Activated naive CD4-positive, alpha-beta T cell treated with anti-CD3 and anti-CD28 coated beads for 36 hours (primary cell): ENCODE results near the gene OR6B3. TPM values are rescaled to one million over a fixed set of nuclear protein-coding genes. Genes with fewer than 3 reads are reported as not detected.
A peak's percentile ranks its signal among the peaks of the same experiment; 100 is the strongest.

Experiments
- CTCF ChIA-PET: fragments of 350-600 bp; sonication (Branson Sonifier 250); formaldehyde crosslinking; loops from one replicate; lab custom pipeline; 2021; ENCODE audit warnings: antibody characterized with exemption; lab: Charles Lee
- DNase-seq: peaks from one replicate; pipeline ENCODE4 v3.0.0-alpha.2; 2020
- H3K27ac Mint-ChIP-seq: one replicate; pipeline ENCODE4 v1.8.0; 2021; ENCODE audit warnings: mild to moderate bottlenecking, mixed read lengths
- H3K27me3 Mint-ChIP-seq: one replicate; pipeline ENCODE4 v1.8.0; 2021; ENCODE audit warnings: low read depth, mixed read lengths
- H3K36me3 Mint-ChIP-seq: one replicate; pipeline ENCODE4 v1.8.0; 2021; ENCODE audit warnings: low read depth, mixed read lengths
- H3K4me1 Mint-ChIP-seq: one replicate; pipeline ENCODE4 v1.8.0; 2021; ENCODE audit warnings: low read depth, mixed read lengths
- H3K4me3 Mint-ChIP-seq: one replicate; pipeline ENCODE4 v1.8.0; 2021; ENCODE audit warnings: mild to moderate bottlenecking, moderate library complexity, mixed read lengths
- H3K9me3 Mint-ChIP-seq: one replicate; pipeline ENCODE4 v1.8.0; 2021; ENCODE audit warnings: mixed read lengths
- intact Hi-C: fragments of 100-400 bp; cut with micrococcal nuclease; formaldehyde crosslinking; loops from one replicate; pipeline ENCODE4 v1.15.1; 2023
- total RNA-seq, 2 experiments: library from RNA; stranded (reverse); gene quantifications; one replicate each; pipeline ENCODE4 v1.2.3, GENCODE V29; 2021

Gene OR6B3
- total RNA-seq, 2 experiments from 2014 or later = not detected

GRCh38 chr2:240041363-240041762 is 12.0 kb downstream of the OR6B3 start:
- intact Hi-C loops = no loop called here
- Mint-ChIP-seq H3K36me3 (no peaks in the 10 kb centered on the region), H3K27me3 (peaks cover 27% of the 10 kb centered on the region), H3K27ac (no peak overlapping the region), H3K4me3 (no peak overlapping the region), H3K4me1 (no peaks in the 10 kb centered on the region), H3K9me3 (no peaks in the 10 kb centered on the region)
- CTCF ChIA-PET = no interaction called here
- DNase-seq = no peak

- no peaks in the 10 kb centered on the region for H3K4me1 Mint-ChIP-seq
- peaks cover 31% of the 10 kb centered on the region for H3K27me3 Mint-ChIP-seq
- no peak overlapping the region for H3K27ac Mint-ChIP-seq
- CTCF ChIA-PET = no interaction called here
- H3K36me3 Mint-ChIP-seq = no peaks in the 10 kb centered on the region
- intact Hi-C loops = no loop called here
- DNase-seq = no peak
- no peaks in the 10 kb centered on the region for H3K9me3 Mint-ChIP-seq
- no peak overlapping the region for H3K4me3 Mint-ChIP-seq
These were observed 16.0 kb downstream of the OR6B3 start for GRCh38 chr2:240037358-240037757.

- intact Hi-C loops = no loop called here
These were observed 20.0 kb downstream of the OR6B3 start for GRCh38 chr2:240033330-240033678.

GRCh38 chr2:240032406-240033329 is 20.7 kb downstream of the OR6B3 start:
- Mint-ChIP-seq H3K36me3 (no peaks in the 10 kb centered on the region), H3K27me3 (peaks cover 35% of the 10 kb centered on the region), H3K4me3 (no peak overlapping the region), H3K27ac (no peak overlapping the region), H3K9me3 (no peaks in the 10 kb centered on the region), H3K4me1 (no peaks in the 10 kb centered on the region)
- DNase-seq = no peak
- CTCF ChIA-PET = interaction anchor here (2.0 kb wide), 1 partner anchor 11 kb away, joined by 6 read pairs; no protein-coding TSS in a partner anchor
- intact Hi-C loops = no loop called here

More at GRCh38 chr2:240033330-240033678, 20.0 kb downstream of the OR6B3 start:
- no peak for DNase-seq
- CTCF ChIA-PET = no interaction called here
- Mint-ChIP-seq H3K4me1 (no peaks in the 10 kb centered on the region), H3K4me3 (no peak overlapping the region), H3K27me3 (peaks cover 35% of the 10 kb centered on the region), H3K36me3 (no peaks in the 10 kb centered on the region), H3K27ac (no peak overlapping the region), H3K9me3 (no peaks in the 10 kb centered on the region)

- Mint-ChIP-seq H3K4me1 (peaks cover 2% of the 10 kb centered on the region), H3K36me3 (no peaks in the 10 kb centered on the region), H3K27me3 (peaks cover 24% of the 10 kb centered on the region), H3K4me3 (no peak within 1 kb of the TSS), H3K27ac (no peak within 1 kb of the TSS), H3K9me3 (no peaks in the 10 kb centered on the region)
- intact Hi-C loops = no loop called here
- CTCF ChIA-PET = interaction anchor here (2.0 kb wide), 1 partner anchor 9 kb away, joined by 6 read pairs; no protein-coding TSS in a partner anchor
- DNase-seq = no peak
These were observed 22.8 kb downstream of the OR6B3 start, which contains the start of gene OR6B2 for GRCh38 chr2:240030379-240031094. OR6B2 (minus strand) TSS chr2:240030429; CDS start chr2:240030429, 0 bp downstream.

- CTCF ChIA-PET = interaction anchor here (1.1 kb wide), 1 partner anchor 117 kb away, joined by 3 read pairs; no protein-coding TSS in a partner anchor
- Mint-ChIP-seq H3K4me1 (peaks cover 23% of the 10 kb centered on the region), H3K27me3 (no peaks in the 10 kb centered on the region), H3K36me3 (peaks cover 11% of the 10 kb centered on the region), H3K27ac (peak overlapping the region; percentile 84), H3K4me3 (peak overlapping the region; percentile 92), H3K9me3 (no peaks in the 10 kb centered on the region)
- intact Hi-C loops = loop anchor here (1.0 to 10.0 kb wide), 4 partner anchors 112 to 760 kb away; partner anchors contain the start of genes COPS9 and HDAC4
- DNase-seq = peak; percentile 10
These were observed 28.6 kb downstream of the OR6B3 start for GRCh38 chr2:240024766-240025165.

GRCh38 chr2:240023792-240024191 is 29.5 kb downstream of the OR6B3 start:
- intact Hi-C loops = loop anchor here (2.0 to 10.0 kb wide), 3 partner anchors 113 to 759 kb away; partner anchors contain the start of gene COPS9
- Mint-ChIP-seq H3K4me3 (peak overlapping the region; percentile 92), H3K27me3 (no peaks in the 10 kb centered on the region), H3K36me3 (peaks cover 15% of the 10 kb centered on the region), H3K9me3 (no peaks in the 10 kb centered on the region), H3K27ac (no peak overlapping the region), H3K4me1 (peaks cover 23% of the 10 kb centered on the region)
- CTCF ChIA-PET = no interaction called here
- DNase-seq = no peak

GRCh38 chr2:240021488-240022104 is 31.7 kb downstream of the OR6B3 start:
- intact Hi-C loops = loop anchor here (2.0 to 10.0 kb wide), 3 partner anchors 87 to 757 kb away; no protein-coding TSS in a partner anchor
- Mint-ChIP-seq H3K27ac (no peak overlapping the region), H3K9me3 (no peaks in the 10 kb centered on the region), H3K27me3 (no peaks in the 10 kb centered on the region), H3K4me3 (no peak overlapping the region), H3K36me3 (peaks cover 31% of the 10 kb centered on the region), H3K4me1 (peaks cover 23% of the 10 kb centered on the region)
- DNase-seq = peak; percentile 79
- CTCF ChIA-PET = interaction anchor here (0.6 to 2.1 kb wide), 9 partner anchors 9 to 122 kb away, joined by 3 to 9 read pairs (median 5); no protein-coding TSS in a partner anchor

- H3K9me3 Mint-ChIP-seq = no peaks in the 10 kb centered on the region
- no peaks in the 10 kb centered on the region for H3K27me3 Mint-ChIP-seq
- H3K36me3 Mint-ChIP-seq = peaks cover 44% of the 10 kb centered on the region
- DNase-seq = no peak
- CTCF ChIA-PET = interaction anchor here (0.6 kb wide), 1 partner anchor 31 kb away, joined by 3 read pairs; no protein-coding TSS in a partner anchor
- intact Hi-C loops = no loop called here
- no peak overlapping the region for H3K4me3 Mint-ChIP-seq
- peaks cover 10% of the 10 kb centered on the region for H3K4me1 Mint-ChIP-seq
- H3K27ac Mint-ChIP-seq = no peak overlapping the region
These were observed 35.1 kb downstream of the OR6B3 start for GRCh38 chr2:240018071-240018750.

GRCh38 chr2:240014327-240014726 is 39.0 kb downstream of the OR6B3 start:
- H3K4me3 Mint-ChIP-seq = no peak overlapping the region
- CTCF ChIA-PET = no interaction called here
- no peak overlapping the region for H3K27ac Mint-ChIP-seq
- intact Hi-C loops = no loop called here
- H3K27me3 Mint-ChIP-seq = no peaks in the 10 kb centered on the region
- H3K36me3 Mint-ChIP-seq = peaks cover 46% of the 10 kb centered on the region
- no peak for DNase-seq
- H3K4me1 Mint-ChIP-seq = no peaks in the 10 kb centered on the region
- no peaks in the 10 kb centered on the region for H3K9me3 Mint-ChIP-seq

GRCh38 chr2:240013343-240013742 is 40.0 kb downstream of the OR6B3 start:
- Mint-ChIP-seq H3K4me1 (no peaks in the 10 kb centered on the region), H3K9me3 (no peaks in the 10 kb centered on the region), H3K27ac (no peak overlapping the region), H3K36me3 (peaks cover 43% of the 10 kb centered on the region), H3K4me3 (no peak overlapping the region), H3K27me3 (no peaks in the 10 kb centered on the region)
- intact Hi-C loops = no loop called here
- CTCF ChIA-PET = interaction anchor here (0.8 to 1.9 kb wide), 2 partner anchors 8 to 21 kb away, joined by 3 to 6 read pairs; no protein-coding TSS in a partner anchor
- DNase-seq = no peak
